NCI-H1436 (cell line): ENCODE results near the gene MORN4.
"Not testable (repeated sequence)": the region's sequence is repeated elsewhere in the genome, so short reads cannot be mapped to it uniquely, and the experiment has no call there.

ENCODE experiments used
- DNase-seq: peaks from one replicate; lab custom pipeline; 2025; lab: John Stamatoyannopoulos, UW

MORN4 gene

DNA sequence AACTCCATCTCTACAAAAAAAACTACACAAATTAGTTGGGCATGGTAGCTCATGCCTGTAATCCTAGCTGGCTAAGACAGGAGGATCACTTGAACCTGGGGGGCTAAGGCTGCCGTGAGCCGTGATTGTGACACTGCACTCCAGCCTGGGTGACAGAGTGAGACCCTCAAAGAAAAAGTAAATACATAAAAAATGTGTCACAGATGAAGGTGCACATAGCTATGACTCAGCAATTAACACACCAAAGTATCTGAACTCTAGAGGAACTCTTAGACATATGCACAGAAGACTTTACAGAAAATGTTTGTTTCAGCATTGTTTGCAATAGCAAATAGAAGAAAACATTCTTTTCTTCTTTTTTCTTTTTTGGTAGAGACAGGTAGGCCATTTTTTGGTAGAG, 35.5 kb downstream of the MORN4 start:
- no peak for DNase-seq

DNA sequence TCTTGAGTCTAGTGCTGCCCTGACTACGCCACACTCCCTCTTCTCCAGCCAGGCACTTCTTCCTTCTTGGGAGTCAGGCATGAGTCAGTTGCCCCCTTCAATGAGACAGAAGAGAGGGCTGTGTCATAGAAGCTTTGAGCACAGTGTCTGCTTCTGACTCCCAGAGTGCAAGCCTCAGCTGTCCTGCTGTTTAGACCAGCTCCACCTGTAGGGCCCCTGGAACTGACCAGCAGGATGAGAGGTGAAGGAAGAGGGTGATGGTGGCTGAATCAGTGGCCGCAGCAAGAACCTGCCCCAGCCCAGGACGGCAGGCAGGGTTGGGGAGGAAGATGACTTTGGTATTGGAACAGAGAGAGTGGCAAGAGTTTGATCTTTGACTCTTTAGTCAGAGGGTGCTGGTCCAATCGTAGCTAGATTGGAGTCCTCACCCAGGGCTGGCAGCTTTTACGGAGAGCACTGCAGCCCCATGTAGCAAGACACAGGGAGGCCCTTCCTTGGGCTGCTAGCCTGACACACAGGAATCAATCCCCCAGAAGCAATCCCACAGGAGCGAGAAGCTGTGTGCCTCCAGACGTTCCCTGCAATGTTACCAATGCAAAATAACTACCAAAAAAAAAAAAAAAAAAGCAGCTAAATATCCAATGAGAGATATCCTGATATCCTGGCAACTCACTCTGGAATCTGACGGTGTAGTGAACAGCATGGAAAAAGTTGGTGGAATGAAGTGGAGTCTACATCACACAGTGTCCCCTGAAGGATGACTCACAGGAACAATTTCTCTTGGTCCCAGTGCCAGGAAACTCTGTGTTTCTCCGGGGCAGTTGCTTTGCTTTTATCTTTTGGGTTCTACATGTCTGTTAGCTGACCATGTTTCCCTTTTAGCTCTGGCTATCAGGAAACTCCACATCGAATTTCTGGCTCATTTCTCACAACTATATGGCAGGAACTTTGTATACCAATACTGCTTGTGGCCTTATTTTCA, 36.9 kb downstream of the MORN4 start:
- DNase-seq = no peak

DNA sequence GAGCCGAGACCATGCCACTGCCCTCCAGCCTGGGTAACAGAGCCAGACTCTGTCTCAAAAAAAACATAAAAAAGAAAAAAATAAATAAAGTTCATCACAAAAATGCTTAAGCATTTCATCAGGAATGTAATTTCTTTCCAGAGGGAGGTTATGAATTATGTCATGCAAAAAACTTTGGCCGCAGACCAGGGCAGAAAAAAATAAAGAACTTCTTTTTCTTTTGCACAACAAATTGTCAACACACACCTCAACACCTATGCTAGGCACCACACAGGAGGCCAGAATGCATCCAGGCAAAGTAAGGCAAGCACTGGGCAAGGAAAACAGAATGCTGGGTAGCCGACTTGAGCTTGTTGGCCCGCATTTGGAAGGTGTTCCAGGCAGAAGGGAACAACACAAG, 39.9 kb downstream of the MORN4 start:
- DNase-seq = no peak

DNA sequence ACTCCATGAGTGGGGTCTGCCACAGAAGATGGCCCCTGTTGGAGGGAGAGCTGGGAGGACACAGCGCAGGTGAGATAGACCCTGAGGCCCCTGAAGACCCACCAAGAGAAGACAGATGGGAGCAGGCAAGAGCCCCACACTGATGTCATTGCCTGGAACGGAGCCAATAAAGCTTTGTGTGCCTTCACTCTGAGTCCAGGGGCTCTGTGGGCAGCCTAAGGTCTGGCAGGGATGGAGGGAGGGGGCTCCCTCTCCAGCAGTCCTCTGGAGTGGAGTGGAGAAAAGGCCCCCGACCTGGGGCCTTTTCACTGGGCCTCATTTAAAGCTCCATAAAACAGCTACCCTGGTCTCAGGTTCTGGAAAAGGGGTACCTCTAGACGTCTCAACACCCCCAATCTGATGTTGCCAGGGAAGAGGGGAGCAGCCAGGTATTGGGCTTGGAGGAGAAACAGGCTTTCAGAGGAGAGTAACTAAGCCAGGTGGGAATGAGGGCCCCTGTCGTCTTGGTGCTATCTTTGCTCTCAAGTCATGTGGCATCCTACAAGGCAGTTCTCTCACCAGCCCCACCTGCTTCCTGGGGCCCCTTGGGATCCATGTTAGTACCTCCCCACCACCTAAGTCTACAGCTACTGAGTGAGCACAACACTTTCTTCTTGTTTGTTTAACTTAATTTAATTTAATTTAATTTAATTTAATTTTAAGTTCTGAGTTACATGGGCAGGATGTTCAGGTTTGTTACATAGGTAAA, 42.4 kb downstream of the MORN4 start:
- DNase-seq = peak; percentile 4

DNA sequence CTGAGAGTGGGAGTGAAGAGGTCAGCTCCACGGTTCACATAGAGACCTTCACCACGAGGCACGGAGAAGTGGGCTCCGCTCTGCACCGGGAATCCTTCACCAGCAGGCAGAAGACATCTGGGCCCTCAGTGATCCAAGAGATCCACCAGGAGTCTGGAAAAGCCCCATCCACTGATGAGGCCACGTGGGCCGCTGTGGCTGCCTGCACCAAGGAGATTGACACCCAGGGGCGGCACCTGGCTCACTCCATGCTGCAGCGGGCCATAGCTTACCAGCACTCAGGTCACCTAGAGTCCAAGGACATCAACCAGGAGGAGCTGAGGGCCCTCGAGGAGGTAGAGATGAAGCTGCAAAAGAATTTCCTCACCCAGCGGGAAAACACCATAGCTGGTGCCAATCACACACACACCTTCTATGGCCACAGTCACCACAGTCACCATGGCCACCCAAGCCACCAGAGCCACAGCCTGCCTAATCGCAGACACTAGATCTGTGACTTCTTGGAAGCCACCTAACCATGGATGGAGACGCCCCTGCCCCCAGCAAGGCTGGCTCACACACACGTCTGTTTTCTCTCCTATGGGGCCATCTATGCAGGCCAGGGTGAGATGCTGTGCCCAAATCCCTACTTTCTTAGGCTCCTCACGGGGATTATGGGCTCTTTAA, 43.1 kb downstream of the MORN4 start:
- DNase-seq = no peak

DNA sequence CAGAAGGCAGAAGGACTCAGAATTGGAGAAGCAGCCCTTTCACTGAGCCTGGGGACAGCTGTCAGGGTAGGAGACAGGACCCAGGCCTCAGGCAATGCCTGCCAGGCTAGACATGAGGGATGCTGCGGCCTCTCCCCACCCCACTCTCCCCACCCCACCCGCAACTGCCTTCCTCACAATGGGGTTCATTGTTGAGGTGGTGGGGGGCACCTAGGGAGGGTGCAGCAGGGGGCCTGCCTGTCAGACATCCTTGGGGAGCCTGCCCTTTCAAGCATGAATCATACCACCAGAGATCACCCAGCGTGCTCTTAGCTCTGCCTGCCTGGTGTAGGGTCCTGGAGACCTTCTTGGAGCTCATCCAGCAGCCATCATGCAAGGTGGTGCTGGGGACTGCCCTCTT, 43.8 kb downstream of the MORN4 start, which contains the start of gene C10orf62:
C10orf62 (plus strand) TSS at position 243 of the 400 bp plus-strand sequence. CDS start 177 bp downstream, outside the sequence.
- DNase-seq = no peak

DNA sequence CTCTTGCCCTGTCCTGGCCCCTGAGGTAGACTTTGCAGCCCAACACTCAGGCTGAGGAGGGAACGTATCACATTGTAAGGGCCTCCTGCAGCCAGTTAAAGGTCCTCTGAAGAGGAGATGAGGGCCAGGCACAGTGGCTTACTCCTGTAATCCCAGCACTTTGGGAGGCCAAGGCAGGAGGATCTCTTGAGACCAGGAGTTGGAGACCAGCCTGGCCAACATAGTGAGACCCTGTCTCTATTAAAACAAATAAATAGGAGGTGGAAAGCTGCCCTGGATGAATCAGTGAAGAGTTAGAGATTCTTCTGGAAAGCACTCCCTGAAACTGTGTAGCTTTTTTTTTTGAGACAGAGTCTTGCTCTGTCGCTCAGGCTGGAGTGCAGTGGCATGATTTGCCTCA, 46.1 kb downstream of the MORN4 start:
- DNase-seq = no peak

DNA sequence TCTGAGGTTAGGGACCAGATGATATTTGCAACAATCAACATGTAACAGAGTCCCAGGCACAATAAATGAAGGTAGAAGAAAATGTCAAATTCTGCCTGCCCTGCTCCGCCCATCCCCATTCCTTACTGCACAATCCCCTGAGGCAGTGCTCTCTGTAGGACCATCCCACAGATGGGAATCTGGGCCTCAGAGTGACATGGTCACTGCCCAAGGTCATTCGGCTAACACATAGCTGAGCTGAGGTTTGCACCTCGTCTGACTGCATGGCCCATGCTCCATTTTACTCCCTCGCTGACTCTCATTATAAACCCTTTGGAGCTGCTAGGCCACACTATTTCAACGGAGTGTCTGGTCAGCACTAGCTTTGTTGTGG, 47.9 kb downstream of the MORN4 start:
- DNase-seq = no peak

DNA sequence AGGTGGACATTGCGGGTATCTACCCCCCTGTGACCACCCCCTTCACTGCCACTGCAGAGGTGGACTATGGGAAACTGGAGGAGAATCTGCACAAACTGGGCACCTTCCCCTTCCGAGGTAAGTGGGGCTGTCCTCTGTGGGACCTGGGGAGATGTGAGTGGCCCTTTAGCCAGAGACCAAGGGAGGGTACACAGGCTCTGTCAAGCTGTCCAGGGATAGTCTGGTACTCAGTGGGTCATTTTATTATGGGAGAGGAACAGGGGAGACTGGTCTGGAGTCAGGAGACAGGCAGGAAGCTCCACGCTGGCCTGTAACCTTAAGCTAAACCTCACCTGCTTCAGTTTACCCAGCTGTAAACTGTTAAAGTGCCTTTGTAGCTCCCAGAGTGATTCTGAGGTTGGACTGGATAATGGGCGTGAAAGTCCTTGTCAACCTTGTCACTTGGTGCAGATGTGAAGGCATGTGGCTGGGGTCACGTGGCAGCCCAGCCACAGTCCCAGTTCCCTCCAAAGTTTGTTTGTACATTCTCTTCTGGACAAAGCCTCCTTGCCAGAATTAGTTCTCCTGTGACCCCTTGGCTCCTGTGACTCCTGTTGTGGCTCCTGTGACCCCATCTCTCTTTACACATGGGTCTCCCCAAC, 48.4 kb downstream of the MORN4 start:
- no peak for DNase-seq

DNA sequence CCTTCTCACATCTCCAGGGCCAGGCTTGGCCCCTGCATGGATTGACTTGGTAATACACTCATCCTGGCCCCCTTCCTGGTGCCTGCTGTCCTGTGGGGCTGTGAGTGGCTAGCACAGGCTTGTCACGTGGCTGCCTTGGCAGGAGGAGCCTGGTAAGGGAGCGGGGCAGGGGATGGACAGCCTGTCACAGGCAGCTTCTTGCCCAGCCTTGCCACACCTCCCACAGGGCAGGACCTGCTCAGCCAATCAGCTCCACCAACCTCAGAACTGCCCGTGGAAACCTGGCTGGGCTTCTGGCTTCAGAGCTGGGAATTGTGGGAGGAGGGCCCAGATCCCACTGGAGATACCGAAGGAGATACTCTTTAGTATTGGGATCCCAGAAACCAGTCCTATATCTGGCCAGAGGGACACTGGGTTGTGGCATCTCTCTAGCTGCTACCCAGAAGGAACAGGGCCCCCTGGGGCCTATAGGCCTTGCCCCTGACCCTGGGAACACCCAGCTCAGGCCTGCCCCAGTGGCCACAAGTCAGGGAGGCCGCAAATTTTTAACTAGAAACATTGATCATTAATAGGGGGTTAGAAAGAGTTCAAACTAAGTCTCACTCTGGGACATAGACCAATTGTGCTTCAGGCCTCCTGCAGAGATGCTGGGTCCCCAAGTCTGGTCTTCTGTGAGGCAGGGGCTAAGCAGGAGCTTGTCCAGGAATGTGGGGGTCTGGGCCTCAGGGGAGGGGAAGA, 49.1 kb downstream of the MORN4 start, which contains the start of gene HOGA1:
HOGA1 (plus strand) TSS at position 330 of the 738 bp plus-strand sequence; CDS start at position 645, 315 bp downstream.
- peak; percentile 18 for DNase-seq

DNA sequence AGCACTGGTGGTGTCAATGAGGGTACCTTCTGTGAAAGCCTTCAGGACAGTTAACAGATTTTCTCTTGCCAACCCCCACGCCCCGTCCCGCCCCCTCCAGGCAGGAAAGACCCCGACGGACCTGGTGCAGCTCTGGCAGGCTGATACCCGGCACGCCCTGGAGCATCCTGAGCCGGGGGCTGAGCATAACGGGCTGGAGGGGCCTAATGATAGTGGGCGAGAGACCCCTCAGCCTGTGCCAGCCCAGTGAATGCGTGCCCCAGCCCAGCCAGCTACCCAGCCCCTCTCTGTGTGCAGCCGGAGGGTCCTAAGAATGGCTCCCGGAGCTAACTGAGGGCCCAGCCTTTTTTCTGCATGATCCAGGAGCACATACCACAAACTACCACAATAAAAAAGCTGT, 49.8 kb downstream of the MORN4 start:
- DNase-seq = no peak

DNA sequence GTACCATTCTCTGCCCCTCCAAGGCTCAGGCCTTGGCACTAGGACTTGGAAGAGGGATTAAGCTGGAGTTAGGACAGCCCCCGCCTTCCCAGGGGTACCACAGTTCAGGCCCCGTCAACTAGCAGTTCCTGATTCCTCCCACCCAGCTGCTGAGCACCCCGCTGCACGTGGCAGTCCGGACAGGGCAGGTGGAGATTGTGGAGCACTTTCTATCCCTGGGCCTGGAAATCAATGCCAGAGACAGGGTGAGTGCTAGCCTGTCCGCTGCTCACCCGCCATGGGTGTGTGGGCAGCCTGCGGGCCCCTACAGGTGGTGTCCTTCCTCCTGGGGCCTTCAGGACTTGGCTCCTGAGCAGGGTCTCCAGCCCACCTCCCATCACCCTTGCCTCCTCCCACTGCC, 51.1 kb downstream of the MORN4 start:
- DNase-seq = no peak

DNA sequence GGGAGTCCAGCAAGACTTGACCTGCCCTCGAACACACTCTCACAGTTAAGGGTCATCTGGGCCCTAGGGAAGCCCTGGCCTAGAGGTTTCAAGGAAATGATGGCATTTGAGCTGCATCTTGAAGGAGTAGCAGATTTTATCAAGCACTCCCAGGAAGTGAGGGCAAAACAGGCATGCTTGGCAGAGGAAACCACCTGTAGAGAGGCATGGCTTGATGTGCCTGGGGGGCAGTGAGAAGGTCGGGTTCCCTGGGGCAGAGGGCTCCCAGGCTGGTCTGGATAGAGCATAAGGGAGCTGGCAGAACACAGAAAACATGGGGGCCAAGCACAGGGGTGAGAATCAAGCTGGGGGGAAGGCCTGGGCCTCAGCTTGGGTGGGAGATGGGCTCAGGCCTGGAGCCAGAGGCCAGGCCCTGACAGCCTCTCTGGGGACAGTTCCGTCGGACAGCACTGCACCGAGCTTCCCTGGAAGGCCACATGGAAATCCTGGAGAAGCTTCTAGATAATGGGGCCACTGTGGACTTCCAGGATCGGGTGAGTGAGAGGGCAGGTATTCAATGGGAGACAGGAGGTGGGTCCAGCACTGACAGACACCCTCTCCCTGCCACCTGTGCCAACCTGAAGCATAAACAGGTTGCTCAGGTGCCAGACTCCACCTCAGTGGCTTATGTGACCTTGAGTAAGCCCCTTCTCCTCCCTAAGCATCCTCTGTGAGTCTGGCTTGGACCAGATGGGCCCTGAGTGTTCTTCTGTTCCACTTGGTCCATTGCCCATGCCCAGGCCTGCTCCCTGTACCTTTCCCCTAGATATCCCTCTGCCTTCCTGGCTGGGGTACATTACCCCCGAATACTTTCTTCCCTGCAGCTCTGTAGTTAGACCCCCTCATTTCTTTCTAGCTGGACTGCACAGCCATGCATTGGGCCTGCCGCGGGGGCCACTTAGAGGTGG, 52.6 kb downstream of the MORN4 start:
- no peak for DNase-seq

DNA sequence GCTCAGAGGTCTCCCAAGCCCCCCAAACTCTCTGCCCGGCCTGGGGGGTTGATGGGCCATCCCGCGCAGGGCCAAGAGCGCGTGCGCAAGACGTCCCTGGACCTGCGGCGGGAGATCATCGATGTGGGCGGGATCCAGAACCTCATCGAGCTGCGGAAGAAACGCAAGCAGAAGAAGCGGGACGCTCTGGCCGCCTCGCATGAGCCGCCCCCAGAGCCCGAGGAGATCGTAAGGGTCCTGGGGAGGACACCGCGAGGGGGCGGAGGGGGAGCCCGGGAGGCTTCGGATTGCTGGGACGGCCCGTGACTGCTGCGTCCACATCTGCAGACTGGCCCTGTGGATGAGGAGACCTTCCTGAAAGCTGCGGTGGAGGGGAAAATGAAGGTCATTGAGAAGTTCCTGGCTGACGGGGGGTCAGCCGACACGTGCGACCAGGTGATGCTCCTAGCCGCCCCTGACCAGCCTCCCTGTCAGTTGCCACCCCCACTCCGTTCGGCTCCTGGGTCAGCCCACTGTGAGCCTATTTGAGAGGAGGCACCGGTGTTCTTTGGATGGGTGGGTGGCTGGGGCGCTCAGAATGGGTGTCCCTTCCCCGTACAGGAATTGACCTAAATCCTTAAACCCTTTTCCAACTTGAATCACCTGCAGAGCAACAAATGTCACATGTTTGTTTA, 55.0 kb downstream of the MORN4 start:
- DNase-seq = no peak

DNA sequence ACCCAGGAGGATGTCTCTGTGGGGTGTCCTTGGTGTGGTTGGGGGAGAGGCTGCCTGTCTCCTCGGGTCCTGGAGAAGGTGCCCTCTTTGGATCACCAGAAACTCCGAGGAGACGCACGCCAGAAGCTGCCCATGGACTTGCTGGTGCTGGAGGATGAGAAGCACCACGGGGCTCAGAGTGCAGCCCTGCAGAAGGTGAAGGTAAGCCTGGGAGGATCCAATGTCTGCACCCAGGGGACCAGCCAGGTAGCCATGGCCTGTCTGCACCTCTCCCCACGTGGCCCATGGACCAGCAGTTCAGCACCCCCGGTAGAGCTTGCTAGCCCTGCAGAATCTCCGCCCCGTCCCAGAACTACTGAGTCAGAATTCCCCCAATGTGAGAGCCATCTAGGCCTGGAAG, 55.6 kb downstream of the MORN4 start:
- DNase-seq = no peak

DNA sequence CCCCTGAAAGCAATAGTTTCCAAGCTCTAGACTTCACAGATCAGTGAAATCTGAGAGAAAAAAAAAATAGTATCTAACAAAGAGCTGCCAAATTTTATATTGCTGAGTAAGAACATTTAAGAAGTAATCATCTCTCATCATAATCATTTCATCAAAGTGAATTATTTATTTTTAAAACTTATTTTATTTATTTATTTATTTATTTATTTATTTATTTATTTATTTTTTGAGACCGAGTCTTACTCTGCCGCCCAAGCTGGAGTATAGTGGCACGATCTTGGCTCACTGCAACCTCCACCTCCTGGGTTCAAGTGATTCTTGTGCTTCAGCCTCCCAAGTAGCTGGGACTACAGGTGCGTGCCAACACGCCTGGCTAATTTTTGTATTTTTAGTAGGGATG, 56.8 kb downstream of the MORN4 start:
- DNase-seq = not testable (repeated sequence)

DNA sequence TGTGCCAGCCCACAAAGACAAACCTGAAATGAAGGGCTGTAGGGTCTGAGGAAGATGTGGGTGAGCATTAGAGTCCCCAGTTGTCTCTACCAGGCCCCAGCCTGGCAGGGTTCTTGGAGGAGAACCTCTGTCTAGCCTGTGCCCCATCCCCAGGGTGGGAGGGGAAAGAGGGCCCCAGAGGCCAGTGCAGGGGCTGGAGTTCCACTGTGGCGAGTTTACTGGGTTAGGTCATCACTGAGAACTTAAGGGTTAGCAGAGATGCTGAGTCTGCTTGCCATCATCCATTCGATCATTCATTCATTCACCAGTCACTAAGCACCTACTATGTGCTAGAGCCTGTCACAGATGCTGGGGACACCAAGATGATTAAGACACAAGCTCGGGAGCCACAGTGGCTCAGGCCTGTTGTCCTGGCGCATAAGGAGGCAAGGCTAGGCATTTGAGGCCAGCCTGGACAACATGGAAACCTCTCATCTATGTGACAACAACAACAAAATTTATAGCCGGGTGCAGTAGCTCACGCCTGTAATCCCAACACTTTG, 58.1 kb downstream of the MORN4 start:
- DNase-seq = no peak

DNA sequence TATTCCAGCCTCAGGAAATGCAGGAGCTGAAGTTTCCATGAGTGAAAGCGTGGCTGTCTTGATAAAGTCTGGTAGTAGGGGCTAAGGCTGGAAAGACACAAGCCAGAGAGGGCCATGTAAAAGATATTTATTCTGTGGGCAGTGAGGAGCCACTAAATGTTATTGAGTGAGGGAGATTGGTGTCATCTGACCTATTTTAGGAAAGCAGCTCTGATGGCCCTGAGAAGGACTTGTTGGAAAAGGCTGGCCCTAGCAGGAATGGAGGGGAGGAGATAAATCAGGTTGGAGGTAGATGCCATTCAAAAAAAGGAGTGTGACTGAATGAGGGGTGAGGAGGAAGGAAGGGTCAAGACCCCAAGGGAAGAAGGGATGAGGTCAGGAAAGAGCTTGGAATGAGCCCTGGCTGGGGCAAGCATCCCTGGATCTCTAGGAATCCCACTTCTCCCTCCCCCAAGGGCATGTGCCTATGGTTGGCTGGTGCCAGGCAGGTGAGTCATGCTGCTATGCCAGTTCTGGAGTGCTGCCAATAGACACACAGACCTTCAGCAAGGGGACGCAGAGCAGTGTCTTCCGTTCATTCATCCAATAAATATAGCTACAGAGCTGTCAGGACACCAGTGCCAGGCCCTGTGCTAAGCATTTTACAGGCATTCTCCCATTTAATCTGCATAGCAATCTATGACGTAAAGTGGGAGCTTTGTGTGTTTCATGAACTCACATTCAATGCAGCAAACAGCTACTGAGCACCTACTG, 58.8 kb downstream of the MORN4 start:
- DNase-seq = peak; percentile 67
